Esophagus mucosa (tissue), 1 donor: ENCODE data around the gene LAG3. TPM values are rescaled to one million over a fixed set of nuclear protein-coding genes. Genes with fewer than 3 reads are reported as not detected.

Source experiments
- ATAC-seq: fragments of 200-7000 bp; cut with Tn5 transposase; one replicate; pipeline ENCODE4 v1.9.1; 2020
- total RNA-seq: library from RNA; stranded (reverse); gene quantifications from one replicate; pipeline ENCODE4 v1.2.4, GENCODE V29; 2023
- donor health status: DM: yes; HTN: yes; CAD: no.

Gene LAG3
- total RNA-seq, 1 donor from 2014 or later: not detected

GRCh38 chr12:6772726-6773589 lies 638 bp downstream of the LAG3 start:
- no peak for ATAC-seq

DNA sequence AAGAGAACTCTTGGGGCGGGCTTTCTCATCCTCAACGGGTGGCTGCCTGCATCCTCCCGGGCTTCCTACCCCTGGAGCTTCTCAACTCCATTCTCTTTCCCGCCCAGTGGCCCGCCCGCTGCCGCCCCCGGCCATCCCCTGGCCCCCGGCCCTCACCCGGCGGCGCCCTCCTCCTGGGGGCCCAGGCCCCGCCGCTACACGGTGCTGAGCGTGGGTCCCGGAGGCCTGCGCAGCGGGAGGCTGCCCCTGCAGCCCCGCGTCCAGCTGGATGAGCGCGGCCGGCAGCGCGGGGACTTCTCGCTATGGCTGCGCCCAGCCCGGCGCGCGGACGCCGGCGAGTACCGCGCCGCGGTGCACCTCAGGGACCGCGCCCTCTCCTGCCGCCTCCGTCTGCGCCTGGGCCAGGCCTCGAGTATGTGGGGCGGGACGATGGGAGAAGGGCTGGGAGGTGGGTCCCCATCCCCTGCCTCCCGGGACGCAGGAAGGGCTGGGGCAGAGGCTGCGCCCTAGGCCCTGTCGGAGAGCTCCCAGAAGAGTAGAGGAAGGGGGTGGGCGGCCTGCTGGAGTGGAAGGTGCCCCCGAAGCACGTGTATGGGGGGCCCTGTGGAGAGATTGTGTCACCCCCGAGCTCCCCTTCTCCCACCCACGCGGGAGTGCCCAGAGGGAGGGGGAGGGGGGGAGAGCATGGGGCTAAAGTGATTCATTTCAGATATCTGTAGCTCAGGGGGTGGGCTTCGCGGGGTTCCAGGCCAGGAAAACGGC lies 1.5 kb downstream of the LAG3 start:
- ATAC-seq: no peak

DNA sequence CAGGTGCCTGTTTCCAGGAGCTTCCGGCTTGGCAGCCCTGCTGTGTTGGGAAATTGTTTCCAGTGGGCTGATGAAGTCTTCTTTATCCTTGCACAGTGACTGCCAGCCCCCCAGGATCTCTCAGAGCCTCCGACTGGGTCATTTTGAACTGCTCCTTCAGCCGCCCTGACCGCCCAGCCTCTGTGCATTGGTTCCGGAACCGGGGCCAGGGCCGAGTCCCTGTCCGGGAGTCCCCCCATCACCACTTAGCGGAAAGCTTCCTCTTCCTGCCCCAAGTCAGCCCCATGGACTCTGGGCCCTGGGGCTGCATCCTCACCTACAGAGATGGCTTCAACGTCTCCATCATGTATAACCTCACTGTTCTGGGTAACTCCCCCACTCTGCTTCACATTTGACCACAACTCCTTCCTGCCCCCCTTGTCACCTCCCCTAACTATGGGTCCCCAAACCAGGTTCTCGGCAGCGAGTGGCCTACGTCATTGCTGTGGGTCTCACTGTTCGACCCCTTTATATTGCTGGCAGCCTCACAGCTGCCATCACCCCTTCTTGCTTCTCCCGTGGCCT lies 2.3 kb downstream of the LAG3 start:
- ATAC-seq: no peak

DNA sequence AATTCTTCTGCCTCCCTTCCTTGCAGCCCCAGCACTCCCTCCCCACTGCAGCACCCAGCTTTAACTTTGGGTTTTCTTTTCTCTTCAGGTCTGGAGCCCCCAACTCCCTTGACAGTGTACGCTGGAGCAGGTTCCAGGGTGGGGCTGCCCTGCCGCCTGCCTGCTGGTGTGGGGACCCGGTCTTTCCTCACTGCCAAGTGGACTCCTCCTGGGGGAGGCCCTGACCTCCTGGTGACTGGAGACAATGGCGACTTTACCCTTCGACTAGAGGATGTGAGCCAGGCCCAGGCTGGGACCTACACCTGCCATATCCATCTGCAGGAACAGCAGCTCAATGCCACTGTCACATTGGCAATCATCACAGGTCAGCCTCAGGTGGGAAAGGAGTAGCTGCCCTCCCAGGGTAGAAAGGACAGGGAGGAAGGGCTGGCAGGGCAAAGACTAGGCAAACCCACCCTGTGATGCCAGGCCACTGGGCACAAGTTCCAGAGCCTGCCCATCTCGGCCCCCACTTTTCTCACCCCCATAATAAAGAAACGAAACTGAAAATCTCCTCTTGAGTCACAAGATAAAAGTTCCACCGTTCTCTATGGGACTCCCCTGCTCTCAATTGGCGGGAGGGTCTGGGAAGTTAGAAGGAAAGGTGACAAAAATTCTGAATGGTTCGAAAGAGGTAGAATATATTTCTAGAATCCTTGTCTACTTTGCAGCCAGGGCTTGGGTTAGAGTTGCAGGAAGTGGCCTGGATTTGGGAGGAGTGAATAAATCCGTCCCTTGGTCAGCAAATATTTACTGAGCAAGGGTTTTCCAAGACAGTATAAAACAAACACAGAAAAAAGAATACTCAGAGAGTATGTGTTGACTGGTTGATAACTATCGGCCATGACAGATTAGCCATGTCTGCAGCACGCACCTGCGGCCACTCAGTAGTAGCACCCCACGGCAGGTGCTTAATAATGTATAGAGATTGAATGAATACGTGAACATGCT lies 3.2 kb downstream of the LAG3 start:
- ATAC-seq: no peak

GRCh38 chr12:6777386-6777785 lies 5.1 kb downstream of the LAG3 start:
- no peak for ATAC-seq

- peak; percentile 3 for ATAC-seq
These were observed 5.9 kb downstream of the LAG3 start for GRCh38 chr12:6778217-6778573.

GRCh38 chr12:6778574-6779550 lies 6.5 kb downstream of the LAG3 start:
- ATAC-seq: peak; percentile 95

DNA sequence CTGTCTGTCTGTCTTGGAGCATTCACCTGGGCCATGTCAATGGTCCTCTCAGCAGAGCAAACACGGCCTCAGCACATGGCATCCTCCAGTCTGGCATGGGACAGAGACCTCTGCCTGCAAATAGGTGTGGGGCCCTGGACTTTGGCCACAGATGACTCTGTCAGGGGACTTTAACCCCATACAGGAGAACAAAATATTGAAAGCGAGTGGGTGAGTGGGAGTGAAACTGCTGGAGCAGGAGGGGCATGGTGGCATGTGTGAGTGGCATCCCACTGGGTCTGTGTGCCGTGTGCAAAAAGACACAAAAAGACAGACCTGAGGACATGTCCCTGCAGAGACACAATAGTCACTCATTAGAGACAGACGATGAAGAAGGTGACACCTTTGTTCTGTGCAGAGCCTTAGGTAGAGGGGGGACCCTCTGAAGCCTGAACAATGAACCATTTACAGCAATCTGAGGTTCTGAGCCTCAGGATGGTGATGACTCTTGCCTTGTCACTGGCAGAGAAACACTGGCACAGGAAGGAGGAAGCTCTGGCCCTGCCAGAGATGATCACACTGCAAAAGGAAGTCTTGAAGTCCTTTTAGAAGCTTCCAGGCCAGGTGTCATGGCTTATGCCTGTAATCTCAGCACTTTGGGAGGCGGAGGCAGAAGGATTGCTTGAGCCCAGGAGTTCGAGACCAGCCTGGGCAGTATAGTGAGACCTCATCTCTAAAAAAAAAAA lies 7.5 kb downstream of the LAG3 start:
- peak; percentile 10 for ATAC-seq

DNA sequence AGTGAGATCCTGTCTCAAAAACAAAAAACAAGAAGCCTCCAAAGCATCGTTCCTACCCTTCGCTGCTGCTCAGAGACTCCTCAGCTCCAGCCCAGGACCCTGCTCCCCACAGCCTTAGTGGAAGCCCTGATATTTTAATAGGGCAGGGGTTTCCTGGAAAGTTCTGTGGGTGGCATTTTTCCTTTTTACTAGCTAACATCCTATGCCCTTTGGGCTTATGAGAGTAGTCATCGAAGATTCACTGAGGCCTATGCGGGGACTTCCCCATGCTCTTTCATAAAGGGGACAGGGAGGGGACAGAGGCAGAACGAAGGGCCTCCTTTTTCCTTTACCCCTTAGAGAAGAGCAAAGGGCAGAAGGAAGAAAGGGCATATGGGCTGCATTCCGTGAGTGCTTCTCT lies 8.3 kb downstream of the LAG3 start:
- ATAC-seq: no peak

DNA sequence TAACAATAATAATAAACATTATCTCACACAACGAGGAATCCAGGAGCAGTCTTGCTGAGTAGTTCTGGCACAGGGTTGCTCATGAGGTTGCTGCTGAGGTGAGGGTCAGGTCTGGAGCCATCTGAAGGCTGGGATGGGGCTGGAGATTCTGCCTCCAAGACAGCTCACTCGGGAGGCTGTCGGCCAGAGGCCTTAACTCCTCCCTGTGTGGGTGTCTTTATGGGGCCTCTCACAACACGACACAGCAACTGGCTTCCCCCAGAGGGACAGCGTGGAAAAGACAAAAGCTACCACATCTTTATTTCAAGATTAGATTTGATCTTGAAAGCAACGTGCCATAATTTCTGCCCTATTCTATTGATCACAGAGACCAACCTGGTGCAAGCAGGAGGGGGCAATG lies 9.8 kb downstream of the LAG3 start:
- no peak for ATAC-seq

DNA sequence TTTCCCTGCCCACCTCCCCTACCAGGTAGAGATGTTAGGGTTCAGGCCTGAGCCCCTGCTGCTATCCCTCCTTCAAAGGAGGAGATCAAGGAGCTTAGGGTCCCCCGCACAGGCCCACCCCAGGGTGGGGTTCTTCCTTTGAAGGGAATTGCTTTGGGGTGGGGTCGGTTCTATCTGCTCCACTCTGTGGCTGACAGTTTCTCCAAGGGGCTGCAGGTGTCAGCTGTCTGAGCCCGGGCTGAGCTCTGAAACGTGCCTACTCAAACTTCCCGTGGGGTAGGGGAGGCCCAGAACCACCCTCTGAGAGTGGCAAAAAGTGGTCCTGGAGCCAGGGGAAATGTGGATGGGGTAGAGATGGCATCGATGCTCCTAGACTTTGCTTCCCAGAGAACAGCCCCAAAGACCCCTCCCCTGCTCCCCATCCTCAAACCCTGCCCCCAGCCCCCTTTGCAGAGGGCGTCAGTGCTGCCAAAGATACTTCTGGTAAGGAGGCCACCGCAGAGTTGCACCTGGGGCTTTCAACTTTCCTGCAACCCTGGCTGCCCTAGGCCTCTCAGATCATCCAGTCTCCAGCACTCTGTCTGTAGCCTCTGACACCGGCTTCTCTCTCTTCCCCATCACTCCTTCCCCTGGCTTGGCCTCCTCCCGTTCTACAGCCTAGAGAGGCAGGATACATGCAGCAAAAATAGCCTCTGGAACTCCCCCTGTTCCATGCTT lies 10.7 kb downstream of the LAG3 start:
- ATAC-seq: no peak

GRCh38 chr12:6783828-6784227 lies 11.5 kb downstream of the LAG3 start:
- no peak for ATAC-seq

DNA sequence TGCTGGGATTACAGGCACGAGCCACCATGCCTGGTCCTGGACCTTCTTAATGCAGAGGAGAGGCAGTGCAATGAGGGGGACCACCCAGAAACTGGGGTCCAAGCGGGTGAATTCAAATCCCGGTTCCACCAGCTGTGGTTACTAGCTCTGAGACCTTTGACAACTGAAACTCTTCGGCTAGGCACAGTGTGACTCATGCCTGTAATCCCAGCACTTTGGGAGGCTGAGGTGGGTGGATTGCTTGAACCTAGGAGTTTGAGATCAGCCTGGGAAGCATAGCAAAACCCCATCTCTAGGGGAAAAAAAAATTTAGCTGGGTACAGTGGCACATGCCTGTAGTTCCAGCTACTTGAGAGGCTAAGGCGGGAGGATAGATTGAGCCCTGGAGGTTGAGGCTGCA lies 12.0 kb downstream of the LAG3 start:
- no peak for ATAC-seq

GRCh38 chr12:6784761-6785160 lies 12.4 kb downstream of the LAG3 start:
- ATAC-seq: no peak

DNA sequence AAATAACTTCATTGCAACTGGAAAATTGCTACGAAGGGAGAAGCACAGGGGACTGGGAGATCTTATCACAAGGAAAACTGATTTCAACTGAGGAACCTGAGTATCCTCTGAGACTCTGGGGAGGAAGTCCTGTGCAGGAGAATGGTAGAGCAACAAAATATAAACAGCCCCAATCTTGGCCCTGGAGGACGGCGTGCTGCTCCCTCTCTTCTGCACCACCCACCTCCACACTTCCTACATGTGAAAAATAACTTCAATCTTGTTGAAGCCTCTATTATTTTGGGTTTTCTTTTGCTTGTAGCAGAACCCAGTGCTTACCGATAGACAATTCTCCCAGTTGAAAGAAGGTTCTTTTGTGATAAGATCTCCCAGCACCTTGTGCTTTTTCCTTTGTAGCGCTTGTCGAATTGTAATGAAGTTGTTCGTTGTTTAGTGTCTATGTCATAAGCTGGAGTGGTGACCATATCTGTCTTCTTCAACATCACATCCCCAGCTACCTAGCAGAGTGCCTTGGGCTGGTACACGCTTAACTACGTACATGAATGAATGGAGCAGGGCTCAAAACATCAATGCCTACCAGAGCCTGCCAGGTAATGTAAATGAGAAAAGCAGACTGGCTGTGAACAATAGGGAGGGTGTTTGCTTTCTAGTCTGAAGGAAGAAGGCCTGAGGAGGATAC lies 14.2 kb downstream of the LAG3 start:
- no peak for ATAC-seq

GRCh38 chr12:6787309-6787708 lies 15.0 kb downstream of the LAG3 start:
- ATAC-seq: no peak

DNA sequence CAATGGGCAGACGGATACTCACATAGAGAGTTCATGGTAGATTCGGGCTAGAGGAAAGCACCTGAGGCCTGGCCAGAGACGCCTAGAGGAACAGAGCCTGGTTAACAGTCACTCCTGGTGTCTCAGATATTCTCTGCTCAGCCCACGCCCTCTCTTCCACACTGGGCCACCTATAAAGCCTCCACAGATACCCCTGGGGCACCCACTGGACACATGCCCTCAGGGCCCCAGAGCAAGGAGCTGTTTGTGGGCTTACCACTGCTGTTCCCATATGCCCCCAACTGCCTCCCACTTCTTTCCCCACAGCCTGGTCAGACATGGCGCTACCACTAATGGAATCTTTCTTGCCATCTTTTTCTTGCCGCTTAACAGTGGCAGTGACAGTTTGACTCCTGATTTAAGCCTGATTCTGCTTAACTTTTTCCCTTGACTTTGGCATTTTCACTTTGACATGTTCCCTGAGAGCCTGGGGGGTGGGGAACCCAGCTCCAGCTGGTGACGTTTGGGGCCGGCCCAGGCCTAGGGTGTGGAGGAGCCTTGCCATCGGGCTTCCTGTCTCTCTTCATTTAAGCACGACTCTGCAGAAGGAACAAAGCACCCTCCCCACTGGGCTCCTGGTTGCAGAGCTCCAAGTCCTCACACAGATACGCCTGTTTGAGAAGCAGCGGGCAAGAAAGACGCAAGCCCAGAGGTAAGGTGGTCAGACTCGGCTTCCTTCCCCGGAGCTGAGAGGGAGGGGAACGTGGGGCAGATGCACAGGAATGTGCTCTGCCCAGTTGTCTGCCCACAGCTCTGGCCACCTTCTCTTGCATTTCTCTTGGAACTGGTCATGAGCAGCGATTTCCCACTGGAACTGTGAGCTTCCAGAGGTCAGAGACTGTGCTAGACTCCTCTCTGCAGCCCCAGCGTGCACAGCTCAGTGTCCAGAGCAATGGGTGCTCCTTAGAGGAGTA lies 16.9 kb downstream of the LAG3 start, which contains the start of gene CD4:
Gene CD4 (plus strand): TSS at position 557 of the 953 bp plus-strand sequence. CDS start 10,611 bp downstream, outside the sequence.
- ATAC-seq: peak; percentile 44
